ENCODE results near the gene DCAF15. TPM values are rescaled to one million over a fixed set of nuclear protein-coding genes. Genes with fewer than 3 reads are reported as not detected.

DCAF15 gene
- total and polyA plus RNA-seq, 2 donors (not counting 3 experiments of a cell fraction or from before 2014, with no cell fraction given), result 41.9 to 42.4 TPM

DNA sequence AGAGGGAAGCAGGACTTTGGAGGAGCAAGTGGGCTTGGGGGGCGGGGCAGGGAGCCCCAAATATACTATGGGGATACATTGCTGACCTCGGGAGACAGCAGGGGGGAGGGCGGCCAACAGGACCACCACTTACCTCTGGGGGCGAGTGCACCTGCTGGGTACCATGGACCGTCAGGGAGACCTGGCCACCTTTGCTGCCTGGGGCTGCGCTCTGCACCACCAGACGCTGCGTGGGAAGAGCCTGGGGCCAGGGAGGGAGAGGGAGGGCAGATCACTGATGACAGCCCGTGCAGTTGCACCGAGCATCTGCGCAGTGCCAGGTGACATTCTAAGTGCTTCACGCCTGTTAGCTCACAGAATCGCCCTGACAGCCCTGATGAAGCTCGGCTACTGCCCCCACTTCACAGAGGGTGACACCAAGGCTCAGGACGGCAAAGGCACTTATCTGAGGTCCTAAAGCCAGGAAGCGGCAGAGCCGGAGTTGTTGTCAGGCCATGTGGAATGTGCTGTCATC, 29.7 kb downstream of the DCAF15 start:
- Histone ChIP-seq H3K9me3 (replicated peaks; ENCODE audit: control insufficient read depth, insufficient read depth, low read length) (no peaks in the 10 kb centered on the region), H3K4me3 (replicated peaks in 1 of 3; ENCODE audit: insufficient read depth in 1 of 3, low read depth in 1 of 3, low read length in 3 of 3) (no peak overlapping the region), H3K27me3 (ENCODE audit: control insufficient read depth in 2 of 2, insufficient read depth in 2 of 2, low read length in 2 of 2) (no peaks in the 10 kb centered on the region), H3K79me2 (ENCODE audit: control insufficient read depth, insufficient read depth, low read length) (no peaks in the 10 kb centered on the region), H3K27ac (ENCODE audit: insufficient read depth, low read depth, low read length) (no peak overlapping the region), H3K4me2 (ENCODE audit: insufficient read depth, low read length) (no peak overlapping the region), H3K9ac (replicated peaks; ENCODE audit: extremely low read depth, insufficient read depth, low read length) (no peak overlapping the region), H4K20me1 (replicated peaks; ENCODE audit: control insufficient read depth, extremely low read depth, insufficient read depth, low read length) (no peaks in the 10 kb centered on the region), H3K9me1 (replicated peaks; ENCODE audit: control insufficient read depth, extremely low read depth, insufficient read depth, low read length) (no peaks in the 10 kb centered on the region), H2AFZ (ENCODE audit: low read depth, low read length) (no peak overlapping the region), H3K36me3 (ENCODE audit: control insufficient read depth in 2 of 2, extremely low read depth in 1 of 2, insufficient read depth in 2 of 2, low read length in 2 of 2) (peaks cover 0 to 2% of the 10 kb centered on the region in 2 experiments), H3K4me1 (ENCODE audit: control insufficient read depth, extremely low read depth, insufficient read depth, low read length) (peaks cover 23% of the 10 kb centered on the region)
- dilution Hi-C loops (cut with MboI; ENCODE audit: extremely low pct_ligation_motif_present, low sequenced_read_pairs) (no loop called here), intact Hi-C loops (cut with micrococcal nuclease) (no loop called here)
- TF ChIP-seq, protein P1, sequence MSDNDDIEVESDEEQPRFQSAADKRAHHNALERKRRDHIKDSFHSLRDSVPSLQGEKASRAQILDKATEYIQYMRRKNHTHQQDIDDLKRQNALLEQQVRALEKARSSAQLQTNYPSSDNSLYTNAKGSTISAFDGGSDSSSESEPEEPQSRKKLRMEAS (IDR thresholded peaks at IDR 0.05; ENCODE audit: insufficient read depth, insufficient read length), result no peak
- no peak for TF ChIP-seq EZH2 (IDR thresholded peaks at IDR 0.05; ENCODE audit: borderline replicate concordance, low read depth, low read length, severe bottlenecking)
- TF ChIP-seq JUN (IDR thresholded peaks at IDR 0.05; ENCODE audit: borderline replicate concordance, insufficient read depth, insufficient read length, low read depth), result no peak
- TF ChIP-seq FOS (IDR thresholded peaks at IDR 0.05; ENCODE audit: borderline replicate concordance, insufficient read depth, low read length), result no peak
- no peak for TF ChIP-seq POLR2A (IDR thresholded peaks at IDR 0.05; ENCODE audit: low read depth, low read length)
- TF ChIP-seq CTCF (IDR thresholded peaks at IDR 0.05; ENCODE audit: extremely low read depth in 1 of 2, insufficient read depth in 1 of 2, low read depth in 1 of 2, low read length in 2 of 2), result no peak
- no peak for TF ChIP-seq GATA2 (IDR thresholded peaks at IDR 0.05; ENCODE audit: insufficient read depth, insufficient read length, low read depth, low read length)
- no peak for TF ChIP-seq MYC (IDR thresholded peaks at IDR 0.05; ENCODE audit: low read depth, low read length)
- TF ChIP-seq POLR2AphosphoS5 (IDR thresholded peaks at IDR 0.05; ENCODE audit: insufficient read depth, low read depth, low read length), result no peak
- FAIRE-seq, result no peak
- ChIA-PET POLR2A (no interaction called here), CTCF (no interaction called here)
- BruUV-seq (replicated peaks), result no TSS peak
- no peak for DNase-seq (ENCODE audit: low read depth, low spot score)
